HL-60 (cell line): Measurements from ENCODE around the gene PTCRA.
A peak's percentile ranks its signal among the peaks of the same experiment; 100 is the strongest.

Experiments
- GABPA ChIP-seq: IDR thresholded peaks from 2 replicates; pipeline ENCODE4 v1.6.1; 2012; ENCODE audit warnings: low read depth
- POLR2AphosphoS5 ChIP-seq: IDR thresholded peaks from 2 replicates; pipeline ENCODE4 v1.6.1; 2012; ENCODE audit warnings: low read depth
- SPI1 ChIP-seq: IDR thresholded peaks from 2 replicates; pipeline ENCODE4 v1.6.1; 2012; ENCODE audit warnings: low read depth, mild to moderate bottlenecking, borderline replicate concordance
- TF ChIP-seq, protein P1 (sequence below): IDR thresholded peaks from one replicate; pipeline ENCODE4 v1.5.1; 2011; ENCODE audit warnings: low read length, control low read depth, inconsistent platforms; ENCODE audit not compliant: insufficient read depth
- TF ChIP-seq, protein P2 (sequence below): IDR thresholded peaks from 2 replicates; pipeline ENCODE4 v1.6.1; 2012; ENCODE audit warnings: low read depth; ENCODE audit not compliant: insufficient replicate concordance

DNA sequence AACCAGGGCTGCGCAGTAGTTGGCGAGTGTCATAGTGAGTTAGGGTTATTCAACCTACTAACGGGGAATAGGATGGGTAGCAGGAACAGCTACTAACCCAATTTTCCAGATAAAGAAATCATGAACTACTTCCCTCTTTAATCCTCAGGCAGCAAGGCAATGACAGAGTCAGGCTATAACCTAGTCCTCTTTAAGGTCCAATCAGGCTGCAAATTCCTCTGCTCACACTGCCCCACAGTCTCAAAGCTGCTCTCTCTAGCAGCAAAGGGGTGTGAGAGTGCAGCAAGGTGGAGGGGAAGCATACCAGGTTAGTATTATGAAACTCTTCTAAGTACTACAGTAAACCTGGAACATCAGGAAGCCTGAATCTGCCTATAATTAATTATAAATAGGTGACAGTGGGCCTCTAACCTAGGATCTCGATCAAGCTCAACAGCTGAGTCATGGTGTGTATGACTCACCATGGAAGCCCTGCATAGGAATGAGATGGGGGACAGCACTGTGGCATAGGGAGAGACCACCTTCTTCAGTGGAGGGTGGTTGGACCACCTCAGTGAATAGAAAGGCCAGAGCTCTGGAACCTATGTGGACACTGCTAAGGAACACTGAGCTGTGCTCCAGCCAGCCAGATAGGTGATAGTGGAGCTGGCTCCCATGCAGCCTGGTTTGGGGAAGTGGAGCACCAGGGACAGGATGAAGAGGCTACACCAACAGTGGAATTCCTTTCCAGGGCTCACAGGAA is 55.2 kb downstream of the PTCRA start:
- TF ChIP-seq, protein P1, sequence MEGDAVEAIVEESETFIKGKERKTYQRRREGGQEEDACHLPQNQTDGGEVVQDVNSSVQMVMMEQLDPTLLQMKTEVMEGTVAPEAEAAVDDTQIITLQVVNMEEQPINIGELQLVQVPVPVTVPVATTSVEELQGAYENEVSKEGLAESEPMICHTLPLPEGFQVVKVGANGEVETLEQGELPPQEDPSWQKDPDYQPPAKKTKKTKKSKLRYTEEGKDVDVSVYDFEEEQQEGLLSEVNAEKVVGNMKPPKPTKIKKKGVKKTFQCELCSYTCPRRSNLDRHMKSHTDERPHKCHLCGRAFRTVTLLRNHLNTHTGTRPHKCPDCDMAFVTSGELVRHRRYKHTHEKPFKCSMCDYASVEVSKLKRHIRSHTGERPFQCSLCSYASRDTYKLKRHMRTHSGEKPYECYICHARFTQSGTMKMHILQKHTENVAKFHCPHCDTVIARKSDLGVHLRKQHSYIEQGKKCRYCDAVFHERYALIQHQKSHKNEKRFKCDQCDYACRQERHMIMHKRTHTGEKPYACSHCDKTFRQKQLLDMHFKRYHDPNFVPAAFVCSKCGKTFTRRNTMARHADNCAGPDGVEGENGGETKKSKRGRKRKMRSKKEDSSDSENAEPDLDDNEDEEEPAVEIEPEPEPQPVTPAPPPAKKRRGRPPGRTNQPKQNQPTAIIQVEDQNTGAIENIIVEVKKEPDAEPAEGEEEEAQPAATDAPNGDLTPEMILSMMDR, result no peak
- TF ChIP-seq, protein P2, sequence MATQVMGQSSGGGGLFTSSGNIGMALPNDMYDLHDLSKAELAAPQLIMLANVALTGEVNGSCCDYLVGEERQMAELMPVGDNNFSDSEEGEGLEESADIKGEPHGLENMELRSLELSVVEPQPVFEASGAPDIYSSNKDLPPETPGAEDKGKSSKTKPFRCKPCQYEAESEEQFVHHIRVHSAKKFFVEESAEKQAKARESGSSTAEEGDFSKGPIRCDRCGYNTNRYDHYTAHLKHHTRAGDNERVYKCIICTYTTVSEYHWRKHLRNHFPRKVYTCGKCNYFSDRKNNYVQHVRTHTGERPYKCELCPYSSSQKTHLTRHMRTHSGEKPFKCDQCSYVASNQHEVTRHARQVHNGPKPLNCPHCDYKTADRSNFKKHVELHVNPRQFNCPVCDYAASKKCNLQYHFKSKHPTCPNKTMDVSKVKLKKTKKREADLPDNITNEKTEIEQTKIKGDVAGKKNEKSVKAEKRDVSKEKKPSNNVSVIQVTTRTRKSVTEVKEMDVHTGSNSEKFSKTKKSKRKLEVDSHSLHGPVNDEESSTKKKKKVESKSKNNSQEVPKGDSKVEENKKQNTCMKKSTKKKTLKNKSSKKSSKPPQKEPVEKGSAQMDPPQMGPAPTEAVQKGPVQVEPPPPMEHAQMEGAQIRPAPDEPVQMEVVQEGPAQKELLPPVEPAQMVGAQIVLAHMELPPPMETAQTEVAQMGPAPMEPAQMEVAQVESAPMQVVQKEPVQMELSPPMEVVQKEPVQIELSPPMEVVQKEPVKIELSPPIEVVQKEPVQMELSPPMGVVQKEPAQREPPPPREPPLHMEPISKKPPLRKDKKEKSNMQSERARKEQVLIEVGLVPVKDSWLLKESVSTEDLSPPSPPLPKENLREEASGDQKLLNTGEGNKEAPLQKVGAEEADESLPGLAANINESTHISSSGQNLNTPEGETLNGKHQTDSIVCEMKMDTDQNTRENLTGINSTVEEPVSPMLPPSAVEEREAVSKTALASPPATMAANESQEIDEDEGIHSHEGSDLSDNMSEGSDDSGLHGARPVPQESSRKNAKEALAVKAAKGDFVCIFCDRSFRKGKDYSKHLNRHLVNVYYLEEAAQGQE, result no peak
- TF ChIP-seq SPI1 (peak; percentile 63; the same call in 1 of the 2 replicates), POLR2AphosphoS5 (no peak), GABPA (no peak)
